HEK293 (cell line): Measurements from ENCODE around the gene LINGO1.

ENCODE experiments used
- GFI1B ChIP-seq: fragments of 450-650 bp; formaldehyde crosslinking; IDR thresholded peaks from 2 replicates; pipeline ENCODE4 v1.5.1; 2016; ENCODE audit warnings: missing biosample characterization, missing genetic modification characterization
- SP3 ChIP-seq: fragments of 450-650 bp; formaldehyde crosslinking; IDR thresholded peaks from 2 replicates; pipeline ENCODE4 v1.5.1; 2016; ENCODE audit warnings: missing biosample characterization, missing genetic modification characterization
- TCF7L2 ChIP-seq: IDR thresholded peaks from 2 replicates; pipeline ENCODE4 v1.6.1; 2011; ENCODE audit warnings: low read depth, mild to moderate bottlenecking, inconsistent platforms, low read length, moderate library complexity, borderline replicate concordance
- TSHZ1 ChIP-seq: fragments of 450-650 bp; formaldehyde crosslinking; IDR thresholded peaks from 2 replicates; pipeline ENCODE4 v1.5.1; 2016; ENCODE audit warnings: missing biosample characterization, missing genetic modification characterization, borderline replicate concordance
- YY1 ChIP-seq: fragments of 450-650 bp; formaldehyde crosslinking; IDR thresholded peaks from 2 replicates; pipeline ENCODE4 v1.5.1; 2018; ENCODE audit warnings: missing biosample characterization, missing genetic modification characterization
- ZBTB10 ChIP-seq: fragments of 450-650 bp; formaldehyde crosslinking; IDR thresholded peaks from 2 replicates; pipeline ENCODE4 v1.5.1; 2016; ENCODE audit warnings: missing biosample characterization, missing genetic modification characterization
- ZNF140 ChIP-seq: fragments of 450-650 bp; formaldehyde crosslinking; IDR thresholded peaks from 2 replicates; pipeline ENCODE4 v1.5.1; 2016; ENCODE audit warnings: missing biosample characterization, missing genetic modification characterization
- ZNF248 ChIP-seq: fragments of 450-650 bp; formaldehyde crosslinking; IDR thresholded peaks from 2 replicates; pipeline ENCODE4 v1.5.1; 2017; ENCODE audit warnings: missing biosample characterization, missing genetic modification characterization
- ZNF362 ChIP-seq: fragments of 450-650 bp; formaldehyde crosslinking; IDR thresholded peaks from 2 replicates; pipeline ENCODE4 v1.5.1; 2016; ENCODE audit warnings: missing biosample characterization, missing genetic modification characterization
- ZNF366 ChIP-seq: fragments of 450-650 bp; formaldehyde crosslinking; conservative IDR thresholded peaks from 2 replicates; pipeline ENCODE4 v1.5.1; 2016; ENCODE audit warnings: missing biosample characterization, missing genetic modification characterization
- ZNF37A ChIP-seq: fragments of 450-650 bp; IDR thresholded peaks from 2 replicates; pipeline ENCODE4 v1.5.1; 2018; ENCODE audit warnings: missing biosample characterization, missing genetic modification characterization
- ZNF426 ChIP-seq: fragments of 450-650 bp; formaldehyde crosslinking; IDR thresholded peaks from 2 replicates; pipeline ENCODE4 v1.5.1; 2017; ENCODE audit warnings: missing biosample characterization, missing genetic modification characterization, mild to moderate bottlenecking, inconsistent platforms, moderate library complexity
- ZNF48 ChIP-seq: fragments of 450-650 bp; formaldehyde crosslinking; IDR thresholded peaks from 2 replicates; pipeline ENCODE4 v1.5.1; 2016; ENCODE audit warnings: missing biosample characterization, missing genetic modification characterization
- ZNF518A ChIP-seq: fragments of 450-650 bp; formaldehyde crosslinking; conservative IDR thresholded peaks from 2 replicates; pipeline ENCODE4 v1.5.1; 2016; ENCODE audit warnings: low read depth, missing biosample characterization, missing genetic modification characterization
- ZNF529 ChIP-seq: fragments of 450-650 bp; formaldehyde crosslinking; IDR thresholded peaks from 2 replicates; pipeline ENCODE4 v1.5.1; 2017; ENCODE audit warnings: missing genetic modification characterization, missing biosample characterization; ENCODE audit not compliant: insufficient replicate concordance
- ZNF561 ChIP-seq: fragments of 450-650 bp; IDR thresholded peaks from 2 replicates; pipeline ENCODE4 v1.5.1; 2018; ENCODE audit warnings: missing biosample characterization, missing genetic modification characterization, borderline replicate concordance
- ZNF621 ChIP-seq: fragments of 450-650 bp; formaldehyde crosslinking; IDR thresholded peaks from 2 replicates; pipeline ENCODE4 v1.5.1; 2017; ENCODE audit warnings: missing biosample characterization, missing genetic modification characterization
- ZNF629 ChIP-seq: fragments of 450-650 bp; formaldehyde crosslinking; IDR thresholded peaks from 2 replicates; pipeline ENCODE4 v1.5.1; 2017; ENCODE audit warnings: missing biosample characterization, missing genetic modification characterization
- ZNF660 ChIP-seq: fragments of 450-650 bp; IDR thresholded peaks from 2 replicates; pipeline ENCODE4 v1.5.1; 2018; ENCODE audit warnings: missing biosample characterization, mild to moderate bottlenecking, missing genetic modification characterization
- ZNF664 ChIP-seq: fragments of 450-650 bp; formaldehyde crosslinking; IDR thresholded peaks from 2 replicates; pipeline ENCODE4 v1.5.1; 2016; ENCODE audit warnings: missing biosample characterization, missing genetic modification characterization
- ZNF692 ChIP-seq: fragments of 450-650 bp; formaldehyde crosslinking; IDR thresholded peaks from 2 replicates; pipeline ENCODE4 v1.5.1; 2016; ENCODE audit warnings: missing biosample characterization, missing genetic modification characterization
- ZNF768 ChIP-seq: fragments of 450-650 bp; formaldehyde crosslinking; IDR thresholded peaks from 2 replicates; pipeline ENCODE4 v1.5.1; 2018; ENCODE audit warnings: missing biosample characterization, mild to moderate bottlenecking, missing genetic modification characterization
- ZNF792 ChIP-seq: fragments of 450-650 bp; formaldehyde crosslinking; IDR thresholded peaks from 2 replicates; pipeline ENCODE4 v1.5.1; 2016; ENCODE audit warnings: missing biosample characterization, missing genetic modification characterization
- ZXDB ChIP-seq: fragments of 450-650 bp; formaldehyde crosslinking; IDR thresholded peaks from 2 replicates; pipeline ENCODE4 v1.5.1; 2016; ENCODE audit warnings: missing biosample characterization, missing genetic modification characterization

Gene LINGO1

GRCh38 chr15:77633134-77633912 lies 611 bp upstream of the LINGO1 start (continued):
- TF ChIP-seq ZNF366 (no peak), ZNF692 (tag by site-specific recombination) (peak; percentile 95), ZBTB10 (tag by site-specific recombination) (peak; percentile 80), YY1 (no peak), ZNF140 (tag by site-specific recombination) (no peak), ZNF629 (tag by site-specific recombination) (no peak; the same call in 1 of the 2 replicates), ZNF426 (tag by site-specific recombination) (no peak), ZNF529 (tag by site-specific recombination) (no peak), GFI1B (tag by site-specific recombination) (no peak), ZNF660 (tag by site-specific recombination) (peak; percentile 97), ZNF362 (tag by site-specific recombination) (no peak), ZNF792 (tag by site-specific recombination) (no peak), ZNF518A (no peak), ZNF561 (tag by site-specific recombination) (peak; percentile 89), ZXDB (tag by site-specific recombination) (peak; percentile 71; the same call in 1 of the 2 replicates), TSHZ1 (tag by site-specific recombination) (no peak), ZNF37A (tag by site-specific recombination) (no peak), ZNF768 (tag by site-specific recombination) (no peak), ZNF664 (tag by site-specific recombination) (no peak), ZNF621 (tag by site-specific recombination) (no peak), ZNF248 (tag by site-specific recombination) (no peak), SP3 (peak; percentile 54), TCF7L2 (no peak), ZNF48 (tag by site-specific recombination) (no peak)
